Activated CD8-positive, alpha-beta T cell treated with anti-CD3 and anti-CD28 coated beads for 36 hours (primary cell): ENCODE data around the gene SH3GL1. TPM values are rescaled to one million over a fixed set of nuclear protein-coding genes. Genes with fewer than 3 reads are reported as not detected.

Experiments used
- ATAC-seq: fragments of 200-7000 bp; cut with Tn5 transposase; one replicate; pipeline ENCODE4 v1.10.0; 2021; ENCODE audit warnings: mild to moderate bottlenecking, moderate library complexity
- CTCF ChIA-PET: fragments of 350-600 bp; sonication (Branson Sonifier 250); formaldehyde crosslinking; loops from one replicate; lab custom pipeline; 2021; ENCODE audit warnings: antibody characterized with exemption; lab: Charles Lee
- POLR2A ChIA-PET: fragments of 350-600 bp; sonication (Branson Sonifier 250); formaldehyde crosslinking; loops from one replicate; lab custom pipeline; 2021; ENCODE audit warnings: antibody characterized with exemption; lab: Charles Lee
- DNase-seq: peaks from one replicate; pipeline ENCODE4 v3.0.0-alpha.2; 2020
- H3K27ac Mint-ChIP-seq: one replicate; pipeline ENCODE4 v1.8.0; 2021; ENCODE audit warnings: mild to moderate bottlenecking, mixed read lengths
- H3K27me3 Mint-ChIP-seq: one replicate; pipeline ENCODE4 v1.8.0; 2021; ENCODE audit warnings: mixed read lengths
- H3K36me3 Mint-ChIP-seq: one replicate; pipeline ENCODE4 v1.8.0; 2021; ENCODE audit warnings: low read depth, mixed read lengths
- H3K4me1 Mint-ChIP-seq: one replicate; pipeline ENCODE4 v1.8.0; 2021; ENCODE audit warnings: low read depth, mixed read lengths
- H3K4me3 Mint-ChIP-seq: one replicate; pipeline ENCODE4 v1.8.0; 2021; ENCODE audit warnings: mild to moderate bottlenecking, moderate library complexity, mixed read lengths
- H3K9me3 Mint-ChIP-seq: one replicate; pipeline ENCODE4 v1.8.0; 2021; ENCODE audit warnings: mixed read lengths
- CTCF ChIP-seq: fragments of 200-600 bp; IDR thresholded peaks from one replicate; pipeline ENCODE4 v1.8.0; 2022; ENCODE audit warnings: antibody characterized with exemption, mild to moderate bottlenecking
- intact Hi-C: fragments of 100-400 bp; cut with micrococcal nuclease; formaldehyde crosslinking; loops from one replicate; pipeline ENCODE4 v1.10.0; 2022
- total RNA-seq, 2 experiments: library from RNA; stranded (reverse); gene quantifications; one replicate each; pipeline ENCODE4 v1.2.3, GENCODE V29; 2021

The SH3GL1 gene
- total RNA-seq, 2 experiments from 2014 or later: 53.1 to 59.2 TPM

GRCh38 chr19:4375164-4376027, 25.0 kb downstream of the SH3GL1 start:
- intact Hi-C loops: no loop called here
- CTCF ChIA-PET: interaction anchor here (1.6 to 2.2 kb wide), 2 partner anchors 23 to 108 kb away, joined by 4 to 7 read pairs; no protein-coding TSS in a partner anchor
- Mint-ChIP-seq H3K9me3 (no peaks in the 10 kb centered on the region), H3K4me1 (peaks cover 63% of the 10 kb centered on the region), H3K27me3 (no peaks in the 10 kb centered on the region), H3K36me3 (peaks cover 18% of the 10 kb centered on the region), H3K4me3 (no peak overlapping the region), H3K27ac (peak overlapping the region; percentile 48)
- POLR2A ChIA-PET: interaction anchor here (0.6 to 2.2 kb wide), 8 partner anchors 10 to 95 kb away, joined by 3 to 6 read pairs (median 4); partner anchors contain the start of genes CHAF1A and SH3GL1
- no peak for DNase-seq
- ATAC-seq: no peak
- no peak for TF ChIP-seq CTCF

- Mint-ChIP-seq H3K9me3 (no peaks in the 10 kb centered on the region), H3K36me3 (peaks cover 16% of the 10 kb centered on the region), H3K4me1 (peaks cover 61% of the 10 kb centered on the region), H3K27me3 (no peaks in the 10 kb centered on the region), H3K4me3 (no peak overlapping the region), H3K27ac (no peak overlapping the region)
- no peak for TF ChIP-seq CTCF
- DNase-seq (no peak), ATAC-seq (no peak)
- CTCF ChIA-PET: interaction anchor here (1.6 kb wide), 1 partner anchor 22 kb away, joined by 4 read pairs; no protein-coding TSS in a partner anchor
- intact Hi-C loops: no loop called here
- POLR2A ChIA-PET: interaction anchor here (0.5 to 1.5 kb wide), 6 partner anchors 12 to 369 kb away, joined by 3 to 4 read pairs (median 3); partner anchors contain the start of gene SH3GL1
Measured at GRCh38 chr19:4374498-4375163, 25.7 kb downstream of the SH3GL1 start.

- H3K9me3 Mint-ChIP-seq: no peaks in the 10 kb centered on the region
- ChIA-PET POLR2A (interaction anchor here (0.5 to 1.5 kb wide), 3 partner anchors 11 to 368 kb away, joined by 3 read pairs; no protein-coding TSS in a partner anchor), CTCF (no interaction called here)
- peak overlapping the region; percentile 26 for H3K27ac Mint-ChIP-seq
- no peak overlapping the region for H3K4me3 Mint-ChIP-seq
- peaks cover 59% of the 10 kb centered on the region for H3K4me1 Mint-ChIP-seq
- no peaks in the 10 kb centered on the region for H3K27me3 Mint-ChIP-seq
- no peak for TF ChIP-seq CTCF
- ATAC-seq (no peak), DNase-seq (no peak)
- intact Hi-C loops: no loop called here
- H3K36me3 Mint-ChIP-seq: peaks cover 11% of the 10 kb centered on the region
Measured at GRCh38 chr19:4373601-4374497, 26.5 kb downstream of the SH3GL1 start.

GRCh38 chr19:4373013-4373367, 27.4 kb downstream of the SH3GL1 start:
- ChIA-PET CTCF (interaction anchor here (1.1 kb wide), 1 partner anchor 106 kb away, joined by 3 read pairs; no protein-coding TSS in a partner anchor), POLR2A (interaction anchor here (1.0 to 1.2 kb wide), 2 partner anchors 15 to 215 kb away, joined by 3 read pairs; no protein-coding TSS in a partner anchor)
- peaks cover 60% of the 10 kb centered on the region for H3K4me1 Mint-ChIP-seq

More at GRCh38 chr19:4373013-4373367, 27.4 kb downstream of the SH3GL1 start:
- ATAC-seq (no peak), DNase-seq (no peak)
- Mint-ChIP-seq H3K27me3 (no peaks in the 10 kb centered on the region), H3K9me3 (no peaks in the 10 kb centered on the region), H3K36me3 (peaks cover 9% of the 10 kb centered on the region), H3K27ac (no peak overlapping the region), H3K4me3 (no peak overlapping the region)
- TF ChIP-seq CTCF: no peak
- intact Hi-C loops: no loop called here
